GM23248 (cell line): ENCODE results near the gene NR1H4.
"Not testable (repeated sequence)": the region's sequence is repeated elsewhere in the genome, so short reads cannot be mapped to it uniquely, and the experiment has no call there.

Experiments
- EZH2 ChIP-seq: fragments of 200-600 bp; sonication (generic); IDR thresholded peaks from 2 replicates; pipeline ENCODE4 v1.6.1; 2018; ENCODE audit warnings: antibody characterized with exemption, mild to moderate bottlenecking; ENCODE audit not compliant: insufficient read depth, poor library complexity, severe bottlenecking
- EZH2phosphoT487 ChIP-seq: fragments of 200-600 bp; sonication (generic); IDR thresholded peaks from 2 replicates; pipeline ENCODE4 v1.6.1; 2018; ENCODE audit warnings: antibody characterized with exemption, moderate library complexity, mild to moderate bottlenecking, low read depth; ENCODE audit not compliant: insufficient read depth

DNA sequence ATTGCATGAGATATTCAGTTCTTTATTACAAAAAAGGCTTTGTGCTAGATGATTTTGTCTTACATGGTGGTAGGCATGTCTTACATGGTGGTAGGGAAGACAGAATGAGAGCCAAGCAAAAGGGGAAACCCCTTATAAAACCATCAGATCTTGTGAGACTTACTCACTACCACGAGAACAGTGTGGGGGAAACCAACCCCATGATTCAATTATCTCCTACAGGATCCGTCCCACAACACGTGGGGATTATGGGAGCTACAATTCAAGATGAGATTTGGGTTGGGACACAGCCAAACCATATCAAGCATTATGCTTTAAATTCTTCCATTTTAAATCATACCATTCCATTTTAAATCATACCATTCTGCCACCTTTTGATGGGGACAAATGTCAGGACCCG, 29.1 kb downstream of the NR1H4 start:
- TF ChIP-seq EZH2, EZH2phosphoT487: not testable (repeated sequence)
